H1 (cell line): ENCODE measurements around the gene NTS. TPM values are rescaled to one million over a fixed set of nuclear protein-coding genes. Genes with fewer than 3 reads are reported as not detected.

Source experiments
- CTCF ChIA-PET: fragments of 300-600 bp; sonication (Branson Sonifier 250); formaldehyde crosslinking; loops from one replicate; lab custom pipeline; 2021; ENCODE audit not compliant: partially characterized antibody; lab: Charles Lee
- POLR2A ChIA-PET: fragments of 300-600 bp; sonication (Branson Sonifier 250); formaldehyde crosslinking; loops from one replicate; lab custom pipeline; 2021; ENCODE audit warnings: inconsistent platforms; ENCODE audit not compliant: partially characterized antibody; lab: Charles Lee
- DNase-seq, 2 experiments: peaks; one replicate each; pipeline versions ENCODE4 v3.0.0 to v3.0.0-alpha.2; 2010 to 2022; ENCODE audit warnings: low spot score in 2 of 2, low read depth in 1 of 2, mixed read lengths in 1 of 2
- FAIRE-seq: peaks from 2 replicates; lab custom pipeline; 2011; peaks lifted over from hg19 to GRCh38; lab: Jason Lieb, UNC
- H2AFZ ChIP-seq: 2 replicates; pipeline ENCODE4 v1.8.1; 2012; ENCODE audit warnings: low read length, inconsistent platforms
- H2AK5ac ChIP-seq: 2 replicates; pipeline ENCODE4 v1.6.1; 2013; ENCODE audit warnings: low read depth, low read length
- H2BK120ac ChIP-seq: replicated peaks from 2 replicates; pipeline ENCODE3; 2013; ENCODE audit warnings: low read depth, low read length, inconsistent platforms
- H2BK12ac ChIP-seq: 2 replicates; pipeline ENCODE4 v1.6.1; 2013; ENCODE audit warnings: low read depth, low read length
- H2BK15ac ChIP-seq: 2 replicates; pipeline ENCODE4 v1.6.1; 2013; ENCODE audit warnings: low read length
- H2BK20ac ChIP-seq: 2 replicates; pipeline ENCODE4 v1.6.1; 2013; ENCODE audit warnings: low read length
- H2BK5ac ChIP-seq: 2 replicates; pipeline ENCODE4 v1.6.1; 2013; ENCODE audit warnings: low read depth, low read length
- H3K14ac ChIP-seq: 2 replicates; pipeline ENCODE4 v1.6.1; 2013; ENCODE audit warnings: inconsistent platforms; ENCODE audit not compliant: insufficient read length
- H3K18ac ChIP-seq: 2 replicates; pipeline ENCODE4 v1.6.1; 2013; ENCODE audit warnings: low read length; ENCODE audit errors: extremely low read depth
- H3K23ac ChIP-seq: 2 replicates; pipeline ENCODE4 v1.6.1; 2013; ENCODE audit warnings: inconsistent platforms; ENCODE audit not compliant: insufficient read length
- H3K23me2 ChIP-seq: 2 replicates; pipeline ENCODE4 v1.6.1; 2013; ENCODE audit warnings: low read depth, low read length
- H3K27ac ChIP-seq: 2 replicates; pipeline ENCODE4 v1.6.1; 2011; ENCODE audit warnings: low read depth, low read length, inconsistent platforms
- H3K27me3 ChIP-seq, 4 experiments: replicated peaks in 1 of 4; 1 replicate in 1 of 4; 2 replicates in 3 of 4; pipeline versions ENCODE4 v1.6.1 to v1.8.1; 2011 to 2013; ENCODE audit warnings: low read length in 3 of 4, mild to moderate bottlenecking in 3 of 4, inconsistent platforms in 2 of 4, mixed read lengths in 2 of 4, moderate library complexity in 1 of 4; ENCODE audit not compliant: control insufficient read depth in 3 of 4, insufficient read depth in 3 of 4; ENCODE audit errors: extremely low read depth in 1 of 4
- H3K36me3 ChIP-seq, 4 experiments: 2 replicates each; pipeline versions ENCODE4 v1.6.1 to v1.8.1; 2011 to 2013; ENCODE audit warnings: mild to moderate bottlenecking in 4 of 4, low read length in 3 of 4, moderate library complexity in 2 of 4, control low read depth in 1 of 4, inconsistent platforms in 1 of 4; ENCODE audit not compliant: insufficient read depth in 4 of 4, control insufficient read depth in 2 of 4
- H3K4ac ChIP-seq: replicated peaks from 2 replicates; pipeline ENCODE3; 2013; ENCODE audit warnings: low read length, low read depth, mixed read lengths, inconsistent platforms; ENCODE audit not compliant: insufficient read length
- H3K4me1 ChIP-seq, 4 experiments: replicated peaks in 1 of 4; 1 replicate in 1 of 4; 2 replicates in 3 of 4; pipeline versions ENCODE4 v1.6.1 to v1.8.1; 2011 to 2013; ENCODE audit warnings: low read length in 3 of 4, inconsistent platforms in 2 of 4, mixed read lengths in 1 of 4; ENCODE audit not compliant: insufficient read depth in 4 of 4, control insufficient read depth in 3 of 4
- H3K4me2 ChIP-seq, 2 experiments: 2 replicates each; pipeline versions ENCODE4 v1.6.1 to v1.8.1; 2011 to 2013; ENCODE audit warnings: low read depth in 2 of 2, low read length in 2 of 2, control low read depth in 1 of 2, inconsistent platforms in 1 of 2, mild to moderate bottlenecking in 1 of 2; ENCODE audit not compliant: insufficient read depth in 1 of 2
- H3K4me3 ChIP-seq, 4 experiments: fragments of 200-600, 300-600 bp in 1 of 4; sonication (generic), shearing (Covaris generic), sonication (Bioruptor Twin) in 1 of 4; 2 replicates each; pipeline versions ENCODE4 v1.5.1 to v1.8.1; 2011 to 2016; ENCODE audit warnings: low read length in 4 of 4, low read depth in 3 of 4, control low read depth in 2 of 4, inconsistent platforms in 2 of 4, mild to moderate bottlenecking in 2 of 4, mixed read lengths in 1 of 4, moderate library complexity in 1 of 4; ENCODE audit not compliant: insufficient read depth in 2 of 4; ENCODE audit errors: extremely low read depth in 1 of 4
- H3K56ac ChIP-seq: replicated peaks from 2 replicates; pipeline ENCODE3; 2013; ENCODE audit warnings: low read depth, mild to moderate bottlenecking, mixed read lengths, low read length, inconsistent platforms; ENCODE audit not compliant: insufficient read length
- H3K79me1 ChIP-seq: 2 replicates; pipeline ENCODE4 v1.6.1; 2013; ENCODE audit warnings: low read depth, low read length, control low read depth
- H3K79me2 ChIP-seq, 2 experiments: 2 replicates each; pipeline versions ENCODE4 v1.6.1 to v1.8.1; 2012 to 2013; ENCODE audit warnings: low read length in 2 of 2, mild to moderate bottlenecking in 2 of 2, inconsistent platforms in 1 of 2; ENCODE audit not compliant: insufficient read depth in 2 of 2, control insufficient read depth in 1 of 2
- H3K9ac ChIP-seq, 4 experiments: replicated peaks in 1 of 4; 1 replicate in 1 of 4; 2 replicates in 3 of 4; pipeline versions ENCODE4 v1.6.1 to v1.8.1; 2011 to 2013; ENCODE audit warnings: low read depth in 3 of 4, low read length in 3 of 4, control low read depth in 2 of 4, mild to moderate bottlenecking in 2 of 4, moderate library complexity in 2 of 4, inconsistent platforms in 1 of 4; ENCODE audit errors: extremely low read depth in 1 of 4
- H3K9me3 ChIP-seq, 2 experiments: 2 replicates each; pipeline versions ENCODE4 v1.6.1 to v1.8.1; 2012 to 2013; ENCODE audit warnings: mild to moderate bottlenecking in 2 of 2, moderate library complexity in 2 of 2, control low read depth in 1 of 2, inconsistent platforms in 1 of 2, low read depth in 1 of 2, low read length in 1 of 2, mixed read lengths in 1 of 2; ENCODE audit not compliant: insufficient read depth in 2 of 2
- H4K20me1 ChIP-seq, 2 experiments: replicated peaks in 1 of 2; 2 replicates each; pipeline versions ENCODE3 to v1.8.1; 2011 to 2013; ENCODE audit warnings: inconsistent platforms in 2 of 2, low read length in 2 of 2, mild to moderate bottlenecking in 1 of 2; ENCODE audit not compliant: insufficient read depth in 2 of 2, control insufficient read depth in 1 of 2
- H4K5ac ChIP-seq: 2 replicates; pipeline ENCODE4 v1.6.1; 2013; ENCODE audit warnings: low read length, low read depth, mixed read lengths, inconsistent platforms; ENCODE audit not compliant: insufficient read length
- H4K8ac ChIP-seq: 2 replicates; pipeline ENCODE4 v1.8.0; 2013; ENCODE audit warnings: mild to moderate bottlenecking, moderate library complexity, low read length, inconsistent platforms; ENCODE audit not compliant: insufficient read depth; ENCODE audit errors: extremely low read depth
- H4K91ac ChIP-seq: replicated peaks from 2 replicates; pipeline ENCODE3; 2013; ENCODE audit warnings: low read length, mixed read lengths, inconsistent platforms; ENCODE audit not compliant: insufficient read length
- ATF2 ChIP-seq: IDR thresholded peaks from 2 replicates; pipeline ENCODE4 v1.6.1; 2012; ENCODE audit warnings: low read length, inconsistent platforms
- CEBPB ChIP-seq: IDR thresholded peaks from 2 replicates; pipeline ENCODE4 v1.6.1; 2012; ENCODE audit warnings: low read depth, low read length
- JUN ChIP-seq: IDR thresholded peaks from 2 replicates; pipeline ENCODE4 v1.6.1; 2011; ENCODE audit warnings: low read depth, mild to moderate bottlenecking, improper control_type of control experiment, low read length
- NANOG ChIP-seq: IDR thresholded peaks from 2 replicates; pipeline ENCODE4 v1.6.1; 2011; ENCODE audit warnings: low read length, low read depth, mild to moderate bottlenecking, inconsistent platforms; ENCODE audit not compliant: insufficient read depth, poor library complexity, severe bottlenecking
- RNF2 ChIP-seq: fragments of 200-900, 300-1000 bp; sonication (generic); IDR thresholded peaks from 2 replicates; pipeline ENCODE4 v1.7.1; 2016; ENCODE audit warnings: borderline replicate concordance, low read depth, mild to moderate bottlenecking, antibody characterized with exemption, low read length; ENCODE audit not compliant: poor library complexity, severe bottlenecking; ENCODE audit errors: missing control alignments
- SIN3A ChIP-seq, 2 experiments: IDR thresholded peaks in 1 of 2; conservative IDR thresholded peaks in 1 of 2; 2 replicates each; pipeline ENCODE4 v1.6.1; 2011 to 2012; ENCODE audit warnings: low read length in 2 of 2, improper control_type of control experiment in 1 of 2, low read depth in 1 of 2, mild to moderate bottlenecking in 1 of 2
- SP2 ChIP-seq: IDR thresholded peaks from 2 replicates; pipeline ENCODE4 v1.6.1; 2012; ENCODE audit warnings: mild to moderate bottlenecking, low read length, inconsistent platforms
- TEAD4 ChIP-seq: IDR thresholded peaks from 2 replicates; pipeline ENCODE4 v1.6.1; 2012; ENCODE audit warnings: low read depth, low read length, inconsistent platforms, mixed read lengths
- WGBS, 2 experiments: shearing (Covaris generic) in 1 of 2; methylation state at CpG; one replicate each; pipeline versions ENCODE4 v1.1.6 to v1.1.7; 2013 to 2015; ENCODE audit warnings: low lambda C conversion rate in 2 of 2, mixed read lengths in 2 of 2, inconsistent platforms in 1 of 2, low coverage in 1 of 2, missing lambda C conversion rate in 1 of 2; ENCODE audit not compliant: insufficient replicate concordance in 2 of 2, insufficient coverage in 1 of 2, insufficient read length in 1 of 2; ENCODE audit errors: extremely low coverage in 1 of 2, missing lambda C conversion rate in 1 of 2; 5-methylcytosine and 5-hydroxymethylcytosine counted together
- polyA plus RNA-seq, 7 experiments: library from polyadenylated mRNA; depleted of rRNA in 3 of 7; stranded (reverse) in 5 of 7; unstranded in 2 of 7; fragments of >200 nt in 5 of 7; fragments of 200-250 nt in 2 of 7; gene quantifications; 1 replicate in 5 of 7; 2 replicates in 1 of 7; 4 replicates in 1 of 7; pipeline versions ENCODE4 v1.2.1 to v1.2.3, GENCODE V29; 2011 to 2013; ENCODE audit warnings: missing spikeins in 2 of 7, mixed read lengths in 2 of 7
- total RNA-seq: library from RNA; stranded (reverse); fragmentation: NEBNext Ultra II Directional; extraction: Animal tissue kit (Norgen Biotek cat#: 25700); gene quantifications from 2 replicates; pipeline ENCODE4 v1.2.1, GENCODE V29; 2021

NTS gene
- total and polyA plus RNA-seq, 2 of the 8 experiments (the other 6 are each of a cell fraction or from before 2014, with no cell fraction given), result 17.0 to 36.6 TPM

- no peak overlapping the region for H3K56ac ChIP-seq
- H4K5ac ChIP-seq, result no peak overlapping the region
- no peak overlapping the region for H2BK12ac ChIP-seq
- H3K27me3 ChIP-seq, result no peaks in the 10 kb centered on the region
- TF ChIP-seq SIN3A (conservative IDR thresholded peaks at IDR 0.05 in 1 of 2, IDR thresholded peaks at IDR 0.05 in 1 of 2; ENCODE audit: low read depth in 1 of 2, low read length in 2 of 2), result no peak
- no peak for TF ChIP-seq CEBPB
- TF ChIP-seq RNF2, result no peak
- no peak for TF ChIP-seq JUN
- no peak for TF ChIP-seq TEAD4
- no peak for TF ChIP-seq NANOG
- TF ChIP-seq SP2, result no peak
- no peak for TF ChIP-seq ATF2
- H3K9ac ChIP-seq, result no peak overlapping the region
- H3K9me3 ChIP-seq, result no peaks in the 10 kb centered on the region
- no peak overlapping the region for H4K91ac ChIP-seq
- no peak overlapping the region for H3K4me3 ChIP-seq
- 65 to 100% methylated on average over 1 to 2 of the region's 2 CpGs for WGBS, 2 experiments
- H3K36me3 ChIP-seq, result no peaks in the 10 kb centered on the region
- no peaks in the 10 kb centered on the region for H3K79me2 ChIP-seq
- no peak overlapping the region for H4K8ac ChIP-seq
- H4K20me1 ChIP-seq, result no peaks in the 10 kb centered on the region
- no peak overlapping the region for H2BK5ac ChIP-seq
- H2AFZ ChIP-seq, result no peak overlapping the region
- no peaks in the 10 kb centered on the region for H3K79me1 ChIP-seq
- ChIA-PET POLR2A (no interaction called here), CTCF (interaction anchor here (1.0 kb wide), 1 partner anchor 12 kb away, joined by 4 read pairs; no protein-coding TSS in a partner anchor)
- H3K23me2 ChIP-seq, result no peaks in the 10 kb centered on the region
- no peak for DNase-seq
- H3K4ac ChIP-seq, result no peak overlapping the region
- H3K27ac ChIP-seq, result no peak overlapping the region
- H3K14ac ChIP-seq, result no peak overlapping the region
- H2BK120ac ChIP-seq, result no peak overlapping the region
- FAIRE-seq, result no peak
- no peak overlapping the region for H2BK15ac ChIP-seq
- H3K4me2 ChIP-seq, result no peak overlapping the region
- no peak overlapping the region for H2BK20ac ChIP-seq
- H3K18ac ChIP-seq, result no peak overlapping the region
- H3K4me1 ChIP-seq, result peaks cover 0 to 9% (median 2%) of the 10 kb centered on the region in 4 experiments; a peak in 5 of 7 replicates
- no peak overlapping the region for H3K23ac ChIP-seq
- no peak overlapping the region for H2AK5ac ChIP-seq
Measured at GRCh38 chr12:85834378-85834777, 39.7 kb upstream of the NTS start.
